IgD-negative memory B cell (primary cell): ENCODE data around the gene CDC6. TPM values are rescaled to one million over a fixed set of nuclear protein-coding genes. Genes with fewer than 3 reads are reported as not detected.
A peak's percentile ranks its signal among the peaks of the same experiment; 100 is the strongest.

Experiments used
- H3K27ac Mint-ChIP-seq, 3 donors: one replicate each; pipeline ENCODE4 v1.8.0; 2020 to 2022; ENCODE audit warnings: mild to moderate bottlenecking in 3 of 3, mixed read lengths in 3 of 3, moderate library complexity in 1 of 3
- H3K27me3 Mint-ChIP-seq: one replicate; pipeline ENCODE4 v1.8.0; 2021; ENCODE audit warnings: mixed read lengths
- H3K36me3 Mint-ChIP-seq: one replicate; pipeline ENCODE4 v1.8.0; 2020; ENCODE audit warnings: mild to moderate bottlenecking, mixed read lengths
- H3K4me1 Mint-ChIP-seq, 3 donors: one replicate each; pipeline ENCODE4 v1.8.0; 2020 to 2022; ENCODE audit warnings: mixed read lengths in 3 of 3, mild to moderate bottlenecking in 1 of 3
- H3K4me3 Mint-ChIP-seq, 4 donors: one replicate each; pipeline ENCODE4 v1.8.0; 2020 to 2022; ENCODE audit warnings: mild to moderate bottlenecking in 4 of 4, mixed read lengths in 4 of 4, moderate library complexity in 3 of 4
- H3K9me3 Mint-ChIP-seq, 3 donors: one replicate each; pipeline ENCODE4 v1.8.0; 2020 to 2021; ENCODE audit warnings: mixed read lengths in 3 of 3, mild to moderate bottlenecking in 1 of 3
- polyA plus RNA-seq: library from polyadenylated mRNA; unstranded; fragments of 300-500 nt; fragmentation: Illumina TruSeq; gene quantifications from one replicate; pipeline ENCODE4 v1.2.3, GENCODE V29; 2021

Gene CDC6
- polyA plus RNA-seq, 1 donor from 2014 or later, result 0.93 TPM

GRCh38 chr17:40342504-40343218, 55.0 kb downstream of the CDC6 start:
- Mint-ChIP-seq H3K4me3 (peak overlapping the region; percentile 71 to 95 (median 80)), H3K9me3 (no peaks in the 10 kb centered on the region), H3K36me3 (peaks cover 3% of the 10 kb centered on the region), H3K27ac (peak overlapping the region; percentile 73 to 93 (median 93)), H3K27me3 (no peaks in the 10 kb centered on the region), H3K4me1 (peaks cover 37 to 58% (median 57%) of the 10 kb centered on the region in 3 donors)

DNA sequence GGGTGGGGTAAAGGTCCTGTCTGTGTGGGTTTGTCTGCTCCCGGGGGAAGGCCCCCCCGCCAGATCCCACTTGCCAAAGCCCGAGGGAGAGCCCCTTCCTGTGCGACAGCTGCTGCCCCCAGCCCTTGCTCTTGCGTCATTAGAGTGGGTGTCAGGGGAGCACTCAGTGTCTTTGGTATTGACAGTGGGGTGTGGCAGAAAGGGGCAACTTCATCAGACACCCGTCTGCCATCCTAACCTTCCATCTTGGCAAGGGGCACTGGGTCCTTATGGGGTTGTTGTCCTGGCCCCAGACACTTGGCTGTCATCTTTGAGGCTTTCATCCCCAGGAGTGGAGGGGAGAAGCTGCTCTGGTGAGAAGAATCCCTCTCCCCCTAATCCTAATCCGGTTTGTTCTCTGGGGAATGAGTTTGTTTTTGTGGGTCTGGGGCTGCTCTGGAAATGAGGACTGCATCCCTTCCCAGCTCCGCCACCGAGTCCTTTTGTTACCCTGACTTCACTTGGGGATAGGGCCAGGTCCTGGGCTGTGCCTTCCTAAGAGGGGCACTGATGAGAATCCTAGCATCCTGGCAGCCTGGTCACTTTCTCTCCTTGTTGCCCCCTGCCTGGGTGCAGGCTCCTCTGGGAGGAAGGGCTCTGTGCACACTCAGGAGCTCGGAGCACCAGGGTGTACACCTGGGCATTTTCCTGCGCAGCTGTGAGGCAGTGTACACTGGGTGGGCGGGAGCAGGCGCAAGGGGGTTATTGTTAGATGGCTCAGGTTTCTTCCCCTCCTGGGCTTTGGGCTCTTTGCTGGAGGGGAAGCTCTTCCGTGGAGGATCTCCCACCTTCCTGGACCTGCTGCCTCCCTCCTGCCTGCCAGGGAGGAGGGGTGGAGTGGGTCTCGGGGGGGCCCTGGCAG, 55.8 kb downstream of the CDC6 start:
- Mint-ChIP-seq H3K27ac (peak overlapping the region; percentile 73 to 93 (median 93)), H3K9me3 (no peaks in the 10 kb centered on the region), H3K4me1 (peaks cover 37 to 58% (median 57%) of the 10 kb centered on the region in 3 donors), H3K36me3 (no peaks in the 10 kb centered on the region), H3K27me3 (no peaks in the 10 kb centered on the region), H3K4me3 (peak overlapping the region; percentile 71 to 95 (median 80))

- no peaks in the 10 kb centered on the region for H3K27me3 Mint-ChIP-seq
- H3K4me3 Mint-ChIP-seq, result peak overlapping the region; percentile 44 to 85 (median 78)
- H3K9me3 Mint-ChIP-seq, result no peaks in the 10 kb centered on the region
- H3K4me1 Mint-ChIP-seq, result peaks cover 31 to 54% (median 53%) of the 10 kb centered on the region in 3 donors
- peak overlapping the region; percentile 86 to 93 (median 93) for H3K27ac Mint-ChIP-seq
- peaks cover 3% of the 10 kb centered on the region for H3K36me3 Mint-ChIP-seq
Measured at GRCh38 chr17:40344421-40345160, 56.9 kb downstream of the CDC6 start.

GRCh38 chr17:40345161-40345993, 57.7 kb downstream of the CDC6 start:
- Mint-ChIP-seq H3K4me3 (peak overlapping the region; percentile 44 to 85 (median 78)), H3K4me1 (peaks cover 25 to 48% (median 46%) of the 10 kb centered on the region in 3 donors), H3K27ac (peak overlapping the region; percentile 86 to 93 (median 93)), H3K27me3 (no peaks in the 10 kb centered on the region), H3K36me3 (peaks cover 3% of the 10 kb centered on the region), H3K9me3 (no peaks in the 10 kb centered on the region)

GRCh38 chr17:40345994-40346764, 58.5 kb downstream of the CDC6 start:
- peak overlapping the region in 2 of 4 donors; percentile 41 to 50 for H3K4me3 Mint-ChIP-seq
- H3K4me1 Mint-ChIP-seq, result peaks cover 19 to 42% (median 40%) of the 10 kb centered on the region in 3 donors
- peak overlapping the region; percentile 23 to 93 (median 76) for H3K27ac Mint-ChIP-seq
- H3K9me3 Mint-ChIP-seq, result no peaks in the 10 kb centered on the region
- no peaks in the 10 kb centered on the region for H3K27me3 Mint-ChIP-seq
- H3K36me3 Mint-ChIP-seq, result peaks cover 3% of the 10 kb centered on the region

- H3K4me1 Mint-ChIP-seq, result peaks cover 17 to 44% (median 41%) of the 10 kb centered on the region in 3 donors
- no peaks in the 10 kb centered on the region for H3K27me3 Mint-ChIP-seq
- peak overlapping the region in 3 of 4 donors; percentile 28 to 50 (median 44) for H3K4me3 Mint-ChIP-seq
- H3K36me3 Mint-ChIP-seq, result peaks cover 3% of the 10 kb centered on the region
- H3K9me3 Mint-ChIP-seq, result no peaks in the 10 kb centered on the region
- peak overlapping the region; percentile 76 to 89 (median 86) for H3K27ac Mint-ChIP-seq
Measured at GRCh38 chr17:40346765-40347158, 59.1 kb downstream of the CDC6 start.

GRCh38 chr17:40347319-40348135, 59.8 kb downstream of the CDC6 start:
- H3K27me3 Mint-ChIP-seq, result no peaks in the 10 kb centered on the region
- no peaks in the 10 kb centered on the region for H3K9me3 Mint-ChIP-seq
- H3K4me3 Mint-ChIP-seq, result peak overlapping the region in 3 of 4 donors; percentile 28 to 58 (median 55)
- peak overlapping the region; percentile 44 to 89 (median 63) for H3K27ac Mint-ChIP-seq
- H3K36me3 Mint-ChIP-seq, result peaks cover 4% of the 10 kb centered on the region
- H3K4me1 Mint-ChIP-seq, result peaks cover 18 to 47% (median 46%) of the 10 kb centered on the region in 3 donors

- peak overlapping the region in 1 of 4 donors; percentile 55 for H3K4me3 Mint-ChIP-seq
- H3K4me1 Mint-ChIP-seq, result peaks cover 18 to 47% (median 46%) of the 10 kb centered on the region in 3 donors
- peak overlapping the region; percentile 16 to 63 (median 44) for H3K27ac Mint-ChIP-seq
- H3K27me3 Mint-ChIP-seq, result no peaks in the 10 kb centered on the region
- no peaks in the 10 kb centered on the region for H3K9me3 Mint-ChIP-seq
- H3K36me3 Mint-ChIP-seq, result peaks cover 5% of the 10 kb centered on the region
Measured at GRCh38 chr17:40348136-40348504, 60.4 kb downstream of the CDC6 start.

DNA sequence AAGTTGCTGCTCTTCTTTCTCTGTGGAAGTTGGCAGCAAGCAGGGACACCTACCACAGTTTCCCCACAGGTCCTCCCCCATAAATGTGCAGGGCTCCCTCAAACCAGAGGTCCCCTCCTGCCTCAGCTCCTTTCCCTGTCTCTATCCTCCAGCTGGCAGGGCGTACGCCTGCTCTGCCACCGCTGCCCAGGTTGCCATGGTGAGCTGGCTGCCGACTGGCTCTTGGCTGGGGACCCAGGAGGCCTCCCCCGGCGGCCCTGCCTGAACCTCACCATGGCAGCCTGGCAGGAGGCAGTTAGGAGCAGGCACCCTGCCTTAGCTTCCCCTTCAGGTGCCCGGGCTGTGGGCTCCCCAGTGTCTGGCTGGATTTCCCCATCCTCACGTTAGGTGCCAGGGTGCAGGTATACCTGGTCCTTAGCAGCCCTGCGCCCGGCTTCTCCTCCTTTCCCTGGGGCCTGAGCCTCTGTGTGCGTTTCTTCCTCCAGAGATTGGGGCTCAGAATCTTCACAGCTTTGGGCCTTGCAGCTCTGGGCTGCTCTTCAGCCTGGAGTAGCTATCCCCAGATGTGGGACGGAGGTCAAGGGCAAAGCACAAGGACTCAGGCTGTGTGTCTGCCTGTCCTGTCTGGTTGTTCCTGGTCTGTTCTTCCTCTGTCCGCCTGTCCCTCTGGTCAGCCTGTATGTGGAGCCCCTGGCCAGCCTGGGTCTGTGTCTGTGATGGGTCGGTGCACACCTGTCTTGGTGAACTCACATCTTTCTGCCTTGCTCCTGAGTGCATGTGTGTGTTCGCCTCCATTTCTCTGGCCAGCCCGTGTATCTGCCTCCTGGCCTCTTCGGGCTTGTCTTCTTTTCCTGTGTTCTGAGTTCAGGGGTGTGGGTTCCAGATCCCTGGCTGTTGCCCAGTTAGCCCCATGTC, 61.1 kb downstream of the CDC6 start:
- peak overlapping the region; percentile 44 to 86 (median 53) for H3K27ac Mint-ChIP-seq
- H3K36me3 Mint-ChIP-seq, result peaks cover 5% of the 10 kb centered on the region

DNA sequence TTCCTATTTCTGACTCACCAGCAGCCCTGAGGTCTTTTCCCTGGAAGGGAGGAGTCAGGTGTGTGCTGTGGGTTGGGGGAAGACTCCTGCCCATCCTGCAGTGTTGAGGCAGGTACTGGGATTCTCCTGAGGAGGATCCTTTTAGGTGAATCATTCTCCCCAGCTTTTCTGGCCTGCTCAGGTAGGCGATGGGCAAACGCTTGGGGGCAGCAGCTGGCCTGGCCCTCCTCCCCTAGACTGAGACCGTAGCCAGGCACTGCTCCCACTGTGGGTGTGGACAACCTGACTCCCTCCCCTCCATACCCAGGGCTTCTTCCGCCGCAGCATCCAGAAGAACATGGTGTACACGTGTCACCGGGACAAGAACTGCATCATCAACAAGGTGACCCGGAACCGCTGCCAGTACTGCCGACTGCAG, 61.8 kb downstream of the CDC6 start:
- Mint-ChIP-seq H3K9me3 (no peaks in the 10 kb centered on the region), H3K4me3 (no peak overlapping the region), H3K36me3 (peaks cover 5% of the 10 kb centered on the region), H3K27ac (peak overlapping the region; percentile 44 to 86 (median 53)), H3K27me3 (no peaks in the 10 kb centered on the region), H3K4me1 (peaks cover 11 to 38% (median 34%) of the 10 kb centered on the region in 3 donors)

More for the DNA sequence above, 61.1 kb downstream of the CDC6 start:
- peaks cover 15 to 43% (median 41%) of the 10 kb centered on the region in 3 donors for H3K4me1 Mint-ChIP-seq
- no peaks in the 10 kb centered on the region for H3K9me3 Mint-ChIP-seq
- peak overlapping the region in 1 of 4 donors; percentile 55 for H3K4me3 Mint-ChIP-seq
- H3K27me3 Mint-ChIP-seq, result no peaks in the 10 kb centered on the region

DNA sequence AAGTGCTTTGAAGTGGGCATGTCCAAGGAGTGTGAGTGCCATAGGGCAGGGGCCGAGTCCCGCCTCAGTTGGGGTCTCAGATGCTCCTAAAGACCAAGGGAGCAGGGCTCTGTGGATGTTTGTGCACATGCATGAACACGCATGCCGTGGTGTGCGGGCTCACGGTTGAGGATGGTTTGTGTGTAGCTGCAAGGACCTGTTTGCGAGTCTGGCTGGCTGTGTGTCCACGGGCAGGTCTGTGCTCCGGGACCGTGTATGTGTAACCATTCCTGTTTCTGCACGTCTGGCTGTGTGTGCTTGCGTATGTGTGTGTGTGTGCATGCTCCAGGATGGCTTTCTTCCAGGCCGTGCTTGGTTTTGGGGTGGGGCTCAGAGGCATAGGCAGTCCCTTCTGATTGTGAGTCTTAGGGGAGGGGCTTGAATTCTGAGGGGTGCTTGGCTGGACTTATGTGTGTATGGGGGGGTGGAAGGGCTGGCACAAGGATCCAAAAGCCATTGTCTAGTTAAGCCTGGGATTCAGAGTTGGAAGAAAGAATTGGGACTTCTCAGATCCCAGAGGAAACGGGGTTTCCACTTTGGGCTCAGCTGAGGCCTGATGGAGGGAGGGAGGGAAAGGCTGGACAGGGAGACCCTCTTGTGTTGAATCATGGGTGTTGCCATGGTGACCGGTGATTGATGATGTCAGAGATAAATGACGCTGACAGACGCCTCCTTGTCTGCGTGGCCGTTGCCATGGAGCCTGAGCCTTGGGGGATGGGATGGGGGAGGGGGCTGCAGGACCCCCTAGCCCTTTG, 62.4 kb downstream of the CDC6 start:
- H3K27me3 Mint-ChIP-seq, result no peaks in the 10 kb centered on the region
- peak overlapping the region in 1 of 3 donors; percentile 35 for H3K27ac Mint-ChIP-seq
- no peak overlapping the region for H3K4me3 Mint-ChIP-seq
- H3K4me1 Mint-ChIP-seq, result peaks cover 7 to 33% (median 32%) of the 10 kb centered on the region in 3 donors
- peaks cover 5% of the 10 kb centered on the region for H3K36me3 Mint-ChIP-seq
- no peaks in the 10 kb centered on the region for H3K9me3 Mint-ChIP-seq
